ENCODE measurements around the gene FNBP1L.

FNBP1L gene

DNA sequence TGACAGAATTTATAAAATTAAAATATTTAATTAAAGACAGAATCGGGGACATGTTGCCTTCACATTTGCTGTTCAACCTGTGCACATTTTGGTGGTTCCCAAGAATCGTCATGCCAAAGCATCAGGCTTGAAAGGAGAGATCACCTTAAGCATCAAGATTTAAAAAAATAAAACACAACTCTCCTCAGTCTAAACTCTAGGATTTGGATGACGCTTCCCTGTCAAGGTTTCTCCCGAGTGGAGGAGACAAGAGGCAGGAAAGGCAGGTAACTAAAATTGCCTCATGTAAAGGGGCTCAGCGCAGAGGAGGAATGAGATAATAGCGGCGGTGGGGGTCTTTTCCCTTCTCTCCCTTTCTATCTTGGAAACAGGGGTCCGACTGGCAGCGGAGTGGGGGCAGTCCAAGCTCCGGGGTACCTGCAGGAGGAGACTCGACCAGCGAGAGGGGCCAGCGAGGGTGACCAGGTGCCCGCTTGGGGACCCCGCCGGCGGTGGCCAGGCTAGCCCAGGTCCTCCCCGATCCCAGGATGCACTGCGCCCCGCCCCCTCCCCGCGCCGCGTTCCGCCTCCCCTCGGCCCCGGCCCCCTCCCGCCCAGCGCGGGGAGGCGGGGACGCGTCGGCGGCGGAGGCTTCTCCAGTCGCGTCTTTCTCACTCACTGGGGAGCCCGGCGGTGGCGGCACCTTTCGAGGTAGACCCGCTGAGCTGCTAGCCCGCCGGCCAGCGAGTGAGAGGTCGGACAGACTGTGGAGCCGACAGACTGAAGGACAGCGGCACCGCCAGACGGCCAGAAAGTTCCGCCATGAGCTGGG is at the start of gene FNBP1L:
TSS of gene FNBP1L (plus strand) at position 638 of the 811 bp plus-strand sequence. CDS start at position 802, 164 bp downstream.
- DNase-seq (ENCODE audit: low read depth): no peak
- no peak for TF ChIP-seq CTCF (IDR thresholded peaks at IDR 0.05; ENCODE audit: low read depth, low read length, missing control alignments)
- in situ Hi-C loops (cut with HindIII; ENCODE audit: low sequenced_read_pairs): no loop called here
- peak within 1 kb of the TSS; percentile 98 for H3K4me3 ChIP-seq (ENCODE audit: low read depth, low read length)

- in situ Hi-C loops (cut with HindIII; ENCODE audit: low sequenced_read_pairs): no loop called here
- no peak for DNase-seq (ENCODE audit: low read depth)
Measured at GRCh38 chr1:93399781-93400180, 48.1 kb upstream of the FNBP1L start.

DNA sequence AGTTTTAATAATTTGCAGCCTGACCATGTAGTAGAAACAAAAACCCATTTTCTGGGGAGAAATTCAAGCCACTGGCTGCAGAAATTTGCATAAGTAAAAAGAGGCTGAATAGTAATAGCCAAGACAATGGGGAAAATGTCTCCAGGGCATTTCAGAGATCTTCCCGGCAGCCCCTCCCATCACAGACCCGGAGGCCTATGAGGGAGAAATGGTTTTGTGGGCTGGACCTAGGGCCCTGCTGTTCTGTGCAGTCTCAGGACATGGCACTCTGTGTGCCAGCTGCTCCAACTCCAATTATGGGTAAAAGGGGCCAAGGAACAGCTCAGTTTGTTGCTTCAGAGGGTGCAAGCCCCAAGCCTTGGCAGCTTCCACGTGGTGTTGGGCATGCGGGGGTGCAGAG is 39.7 kb upstream of the FNBP1L start:
- no peak for DNase-seq (ENCODE audit: low read depth)
- no peak for TF ChIP-seq CTCF (IDR thresholded peaks at IDR 0.05; ENCODE audit: low read depth, low read length, missing control alignments)
- no peak overlapping the region for H3K4me3 ChIP-seq (ENCODE audit: low read depth, low read length)
- in situ Hi-C loops (cut with HindIII; ENCODE audit: low sequenced_read_pairs): no loop called here

More at GRCh38 chr1:93399781-93400180, 48.1 kb upstream of the FNBP1L start:
- H3K4me3 ChIP-seq (ENCODE audit: low read depth, low read length): no peak overlapping the region
- no peak for TF ChIP-seq CTCF (IDR thresholded peaks at IDR 0.05; ENCODE audit: low read depth, low read length, missing control alignments)

- DNase-seq (ENCODE audit: low read depth): no peak
- in situ Hi-C loops (cut with HindIII; ENCODE audit: low sequenced_read_pairs): no loop called here
- no peak overlapping the region for H3K4me3 ChIP-seq (ENCODE audit: low read depth, low read length)
- no peak for TF ChIP-seq CTCF (IDR thresholded peaks at IDR 0.05; ENCODE audit: low read depth, low read length, missing control alignments)
Measured at GRCh38 chr1:93411000-93411399, 36.9 kb upstream of the FNBP1L start.

- DNase-seq (ENCODE audit: low read depth): no peak
- in situ Hi-C loops (cut with HindIII; ENCODE audit: low sequenced_read_pairs): no loop called here
- H3K4me3 ChIP-seq (ENCODE audit: low read depth, low read length): no peak overlapping the region
- TF ChIP-seq CTCF (IDR thresholded peaks at IDR 0.05; ENCODE audit: low read depth, low read length, missing control alignments): no peak
Measured at GRCh38 chr1:93414749-93415148, 33.2 kb upstream of the FNBP1L start.

DNA sequence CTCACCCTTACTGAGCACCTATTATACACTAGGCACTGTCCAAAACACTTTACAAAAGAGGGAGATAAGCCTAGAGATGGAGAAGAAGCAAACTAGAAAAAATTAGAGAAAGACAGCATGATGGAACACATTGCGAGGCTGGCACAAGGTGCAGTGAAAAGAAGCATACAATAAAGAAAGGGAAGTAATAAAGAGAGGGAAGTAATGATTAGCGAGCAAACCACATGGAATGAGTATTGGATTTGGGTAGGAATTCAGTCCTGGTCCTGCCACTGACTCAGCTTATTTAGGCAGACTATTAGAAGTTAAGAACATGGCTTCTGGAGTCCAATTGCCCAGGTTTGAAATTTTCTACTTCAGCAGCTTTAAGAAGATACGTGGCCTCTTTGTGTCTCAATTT is 32.6 kb upstream of the FNBP1L start:
- no peak for TF ChIP-seq CTCF (IDR thresholded peaks at IDR 0.05; ENCODE audit: low read depth, low read length, missing control alignments)
- no peak for DNase-seq (ENCODE audit: low read depth)
- H3K4me3 ChIP-seq (ENCODE audit: low read depth, low read length): no peak overlapping the region
- in situ Hi-C loops (cut with HindIII; ENCODE audit: low sequenced_read_pairs): no loop called here
